Activated CD4-positive, CD25-positive, alpha-beta regulatory T cell treated with anti-CD3 and anti-CD28 coated beads, Interleukin-2, amount 50 U/mL, for 72 hours (primary cell): Measurements from ENCODE around the gene PTPRN2.
"Not testable (repeated sequence)": the region's sequence is repeated elsewhere in the genome, so short reads cannot be mapped to it uniquely, and the experiment has no call there.

Experiments
- DNase-seq: peaks from one replicate; pipeline ENCODE4 v3.0.0; 2021

Gene PTPRN2

GRCh38 chr7:157847756-157848487, 739.7 kb downstream of the PTPRN2 start:
- not testable (repeated sequence) for DNase-seq

GRCh38 chr7:157846746-157847145, 740.9 kb downstream of the PTPRN2 start:
- DNase-seq, result not testable (repeated sequence)

GRCh38 chr7:157846271-157846670, 741.4 kb downstream of the PTPRN2 start:
- DNase-seq, result peak; percentile 19

DNA sequence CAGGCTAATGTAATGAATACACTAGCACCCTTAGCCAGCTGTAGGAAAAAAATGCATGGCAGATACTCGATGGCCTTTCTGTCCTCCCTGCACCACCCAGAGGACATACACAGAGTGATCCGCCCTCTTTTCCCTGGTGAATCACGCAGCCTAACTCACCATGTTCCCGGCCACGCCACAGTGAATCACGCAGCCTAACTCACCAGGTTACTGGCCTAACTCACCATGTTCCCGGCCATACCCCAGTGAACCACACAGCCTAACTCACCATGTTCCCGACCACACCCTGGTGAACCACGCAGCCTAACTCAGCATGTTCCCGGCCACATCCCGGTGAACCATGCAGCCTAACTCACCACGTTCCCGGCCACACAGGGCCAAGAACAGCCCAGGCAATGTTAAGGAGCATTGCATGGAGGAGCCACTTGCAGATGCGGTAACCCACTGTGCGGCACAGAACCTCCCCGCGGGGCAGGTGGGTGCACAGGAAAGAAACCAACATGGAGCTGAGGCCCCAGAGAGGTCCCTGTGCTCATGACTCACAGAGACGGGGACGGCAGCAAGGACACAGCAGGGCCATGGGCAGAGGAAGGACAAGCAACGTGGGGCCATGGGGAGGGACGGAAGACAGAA, 742.3 kb downstream of the PTPRN2 start:
- peak; percentile 21 for DNase-seq

- no peak for DNase-seq
These were observed 743.0 kb downstream of the PTPRN2 start for GRCh38 chr7:157844611-157845010.

GRCh38 chr7:157844141-157844540, 743.5 kb downstream of the PTPRN2 start:
- DNase-seq, result no peak

GRCh38 chr7:157843336-157844140, 744.1 kb downstream of the PTPRN2 start:
- DNase-seq, result no peak

DNA sequence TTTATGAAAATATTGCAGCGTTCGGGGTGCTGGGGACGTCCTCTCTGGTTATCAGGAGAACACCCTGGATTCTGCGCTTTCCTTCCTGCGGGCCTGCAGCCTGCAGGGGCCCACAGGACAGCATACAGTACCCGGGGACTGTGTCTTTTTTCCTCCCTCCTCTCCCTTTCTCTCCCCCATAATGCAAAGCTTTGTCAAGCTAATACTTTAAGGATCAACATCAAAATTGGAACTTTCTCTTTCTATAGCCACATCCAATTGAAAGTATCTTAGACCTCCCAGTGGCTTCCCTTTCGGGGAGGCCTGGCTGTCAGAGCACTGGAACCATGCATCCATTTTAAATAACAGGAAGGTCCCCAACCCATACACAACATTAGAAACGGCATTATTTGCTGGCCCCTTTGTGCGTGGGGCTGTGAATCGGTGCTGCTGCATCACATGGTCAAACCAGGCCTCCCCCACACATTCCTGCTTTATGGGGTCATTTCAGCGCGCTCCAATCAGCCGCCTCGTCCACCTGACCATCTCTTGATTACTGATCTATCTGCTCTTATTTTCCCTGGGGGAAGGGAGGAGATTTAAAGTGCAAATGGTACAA, 745.8 kb downstream of the PTPRN2 start:
- DNase-seq, result no peak

GRCh38 chr7:157840914-157841772, 746.5 kb downstream of the PTPRN2 start:
- no peak for DNase-seq

DNA sequence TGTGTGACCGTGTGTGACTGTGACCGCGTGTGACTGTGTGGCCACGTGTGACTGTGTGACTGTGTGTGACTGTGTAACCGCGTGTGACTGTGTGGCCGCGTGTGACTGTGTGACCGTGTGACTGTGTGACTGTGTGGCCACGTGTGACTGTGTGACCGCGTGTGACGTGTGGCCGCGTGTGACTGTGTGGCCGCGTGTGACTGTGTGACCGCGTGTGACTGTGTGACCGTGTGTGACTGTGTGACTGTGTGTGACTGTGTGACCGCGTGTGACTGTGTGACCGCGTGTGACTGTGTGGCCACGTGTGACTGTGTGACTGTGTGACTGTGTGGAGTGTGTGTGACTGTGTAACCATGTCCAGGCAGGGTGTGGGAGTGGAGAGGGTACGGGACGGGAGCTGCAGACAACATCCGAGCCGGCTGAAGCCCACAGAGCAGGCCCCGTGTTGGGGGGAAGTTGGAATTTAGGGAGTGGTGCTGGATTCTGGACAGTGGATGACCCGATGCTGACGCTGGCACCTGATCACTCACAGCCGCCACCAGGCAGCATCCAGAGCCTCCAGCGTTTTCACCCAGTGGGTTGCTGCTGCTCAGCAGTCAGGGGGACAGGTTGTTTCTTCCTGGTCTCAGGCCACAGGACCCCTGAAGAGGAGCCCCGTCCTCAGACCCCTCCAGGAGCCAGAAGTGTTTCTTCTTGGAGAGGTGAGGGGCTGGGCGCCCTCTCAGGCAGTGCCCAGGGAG, 747.3 kb downstream of the PTPRN2 start:
- no peak for DNase-seq

GRCh38 chr7:157839672-157840167, 747.9 kb downstream of the PTPRN2 start:
- DNase-seq, result no peak

- no peak for DNase-seq
These were observed 748.4 kb downstream of the PTPRN2 start for GRCh38 chr7:157839226-157839625.

DNA sequence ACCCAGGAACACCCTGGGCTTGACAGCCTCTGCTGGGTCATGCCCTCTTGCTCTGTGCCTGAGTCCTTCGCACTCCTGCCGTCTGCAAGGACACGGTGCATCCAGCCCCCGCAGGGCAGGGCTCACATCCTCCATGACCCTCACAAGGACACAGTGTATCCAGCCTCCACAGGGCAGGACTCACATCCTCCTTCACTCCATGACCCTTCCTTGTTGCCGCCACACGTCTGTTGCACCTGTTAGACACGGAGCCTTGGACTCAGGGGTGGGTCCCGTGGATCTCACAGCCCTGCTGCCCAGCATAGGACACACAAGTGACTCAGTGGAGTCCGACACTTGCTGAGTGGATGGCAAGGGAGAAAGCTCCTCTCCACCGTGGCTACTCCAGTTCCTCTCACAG, 750.1 kb downstream of the PTPRN2 start:
- no peak for DNase-seq

- no peak for DNase-seq
These were observed 750.6 kb downstream of the PTPRN2 start for GRCh38 chr7:157837047-157837446.

GRCh38 chr7:157834501-157835163, 753.0 kb downstream of the PTPRN2 start:
- DNase-seq, result no peak

- no peak for DNase-seq
These were observed 754.6 kb downstream of the PTPRN2 start for GRCh38 chr7:157832866-157833607.

DNA sequence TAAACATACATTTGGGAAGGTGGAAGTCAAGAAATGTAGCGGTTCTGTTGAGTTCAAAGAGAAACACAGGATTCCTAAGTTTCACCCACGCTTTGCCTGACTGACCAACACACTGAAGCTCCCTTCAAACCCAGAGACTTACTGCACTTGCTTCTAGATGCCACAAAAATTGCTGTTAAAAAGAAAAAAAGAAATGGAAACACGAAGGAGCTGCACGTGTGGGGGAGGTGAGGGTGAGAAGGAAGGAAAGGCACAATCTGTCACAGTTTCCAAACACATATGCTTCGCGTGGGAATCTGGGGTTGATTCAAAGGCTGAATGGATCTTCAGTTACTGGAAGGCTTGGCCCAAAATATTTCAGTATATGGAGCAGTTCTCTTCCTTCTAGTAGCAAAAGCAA, 755.2 kb downstream of the PTPRN2 start:
- no peak for DNase-seq

GRCh38 chr7:157832006-157832405, 755.6 kb downstream of the PTPRN2 start:
- no peak for DNase-seq

GRCh38 chr7:157831143-157831905, 756.3 kb downstream of the PTPRN2 start:
- no peak for DNase-seq
